ENCODE results near the gene USP25. TPM values are rescaled to one million over a fixed set of nuclear protein-coding genes. Genes with fewer than 3 reads are reported as not detected.

Gene USP25
- total and polyA plus RNA-seq, 2 donors (not counting 1 experiment from before 2014, with no cell fraction given), result 40.6 to 65.7 TPM

DNA sequence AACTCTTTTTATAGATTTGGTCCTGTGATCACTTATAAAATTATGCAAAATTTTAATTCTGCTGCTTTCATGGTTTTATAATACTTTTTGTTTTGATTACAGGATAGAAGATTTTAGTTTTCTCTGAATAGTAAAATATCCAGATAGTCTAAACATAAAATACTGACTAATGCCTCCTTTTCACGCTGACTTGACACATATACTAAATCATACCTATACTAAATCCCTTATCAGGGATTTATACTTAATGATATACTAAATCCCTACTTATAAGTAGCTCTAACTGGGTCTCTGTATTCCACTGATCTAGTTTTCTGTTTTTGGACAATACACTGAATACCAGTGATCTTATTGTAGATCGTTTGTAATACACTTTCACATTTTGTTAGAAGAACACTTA lies 128.0 kb downstream of the USP25 start:
- no peak overlapping the region for H3K9ac ChIP-seq (ENCODE audit: insufficient read depth, low read length)
- H3K4me2 ChIP-seq (ENCODE audit: extremely low read depth, insufficient read depth, low read length), result no peak overlapping the region
- no peaks in the 10 kb centered on the region for H3K36me3 ChIP-seq (ENCODE audit: control insufficient read depth, insufficient read depth, low read length)
- H2AFZ ChIP-seq (ENCODE audit: low read length), result no peak overlapping the region
- no peak overlapping the region for H3K4me3 ChIP-seq (replicated peaks in 1 of 4; ENCODE audit: control extremely low read depth in 1 of 4, insufficient read depth in 1 of 4, low read depth in 3 of 4, low read length in 4 of 4)
- no peak for TF ChIP-seq EZH2 (IDR thresholded peaks at IDR 0.05; ENCODE audit: low read length, missing control alignments)
- TF ChIP-seq, protein P1, sequence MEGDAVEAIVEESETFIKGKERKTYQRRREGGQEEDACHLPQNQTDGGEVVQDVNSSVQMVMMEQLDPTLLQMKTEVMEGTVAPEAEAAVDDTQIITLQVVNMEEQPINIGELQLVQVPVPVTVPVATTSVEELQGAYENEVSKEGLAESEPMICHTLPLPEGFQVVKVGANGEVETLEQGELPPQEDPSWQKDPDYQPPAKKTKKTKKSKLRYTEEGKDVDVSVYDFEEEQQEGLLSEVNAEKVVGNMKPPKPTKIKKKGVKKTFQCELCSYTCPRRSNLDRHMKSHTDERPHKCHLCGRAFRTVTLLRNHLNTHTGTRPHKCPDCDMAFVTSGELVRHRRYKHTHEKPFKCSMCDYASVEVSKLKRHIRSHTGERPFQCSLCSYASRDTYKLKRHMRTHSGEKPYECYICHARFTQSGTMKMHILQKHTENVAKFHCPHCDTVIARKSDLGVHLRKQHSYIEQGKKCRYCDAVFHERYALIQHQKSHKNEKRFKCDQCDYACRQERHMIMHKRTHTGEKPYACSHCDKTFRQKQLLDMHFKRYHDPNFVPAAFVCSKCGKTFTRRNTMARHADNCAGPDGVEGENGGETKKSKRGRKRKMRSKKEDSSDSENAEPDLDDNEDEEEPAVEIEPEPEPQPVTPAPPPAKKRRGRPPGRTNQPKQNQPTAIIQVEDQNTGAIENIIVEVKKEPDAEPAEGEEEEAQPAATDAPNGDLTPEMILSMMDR (conservative IDR thresholded peaks at IDR 0.05 in 1 of 2, IDR thresholded peaks at IDR 0.05 in 1 of 2; ENCODE audit: low read depth in 1 of 2, low read length in 2 of 2), result no peak
- H4K20me1 ChIP-seq (ENCODE audit: control insufficient read depth, extremely low read depth, insufficient read depth, low read length), result no peaks in the 10 kb centered on the region
- H3K27ac ChIP-seq (ENCODE audit: insufficient read depth, low read length), result no peak overlapping the region
- no peaks in the 10 kb centered on the region for H3K79me2 ChIP-seq (ENCODE audit: control insufficient read depth, insufficient read depth, low read length)
- no peaks in the 10 kb centered on the region for H3K9me3 ChIP-seq (ENCODE audit: control insufficient read depth, insufficient read depth, low read depth, low read length)
- no peak for DNase-seq (ENCODE audit: low read depth in 2 of 2)
- no peaks in the 10 kb centered on the region for H3K4me1 ChIP-seq (ENCODE audit: control insufficient read depth, extremely low read depth, insufficient read depth, low read length)
- H3K27me3 ChIP-seq (ENCODE audit: control insufficient read depth, insufficient read depth, low read length), result no peaks in the 10 kb centered on the region

DNA sequence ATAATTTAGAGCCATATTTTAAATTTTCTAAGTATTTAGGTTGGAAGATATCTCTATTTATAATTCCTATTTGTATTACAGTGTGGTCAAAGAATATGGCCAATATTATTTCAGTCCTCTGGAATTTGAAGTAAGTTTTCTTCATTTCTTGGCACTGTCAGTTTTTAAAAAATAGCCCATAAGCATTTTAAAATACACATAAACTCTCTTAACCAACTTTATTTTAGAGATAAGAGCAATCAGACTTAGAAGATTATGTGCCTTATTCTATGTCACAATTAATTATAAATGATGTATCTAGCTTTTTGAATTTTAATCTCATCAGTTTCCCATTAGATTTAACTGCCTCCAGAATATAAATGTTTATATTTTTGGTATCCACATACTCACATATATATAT lies 130.8 kb downstream of the USP25 start:
- no peak for TF ChIP-seq EZH2 (IDR thresholded peaks at IDR 0.05; ENCODE audit: low read length, missing control alignments)
- TF ChIP-seq, protein P1 (conservative IDR thresholded peaks at IDR 0.05 in 1 of 2, IDR thresholded peaks at IDR 0.05 in 1 of 2; ENCODE audit: low read depth in 1 of 2, low read length in 2 of 2), result no peak
- no peaks in the 10 kb centered on the region for H4K20me1 ChIP-seq (ENCODE audit: control insufficient read depth, extremely low read depth, insufficient read depth, low read length)
- no peaks in the 10 kb centered on the region for H3K27me3 ChIP-seq (ENCODE audit: control insufficient read depth, insufficient read depth, low read length)
- H3K27ac ChIP-seq (ENCODE audit: insufficient read depth, low read length), result no peak overlapping the region
- peak in 1 of 2 donors; percentile 7 for DNase-seq (ENCODE audit: low read depth in 2 of 2)
- H3K4me3 ChIP-seq (replicated peaks in 1 of 4; ENCODE audit: control extremely low read depth in 1 of 4, insufficient read depth in 1 of 4, low read depth in 3 of 4, low read length in 4 of 4), result no peak overlapping the region
- H3K9me3 ChIP-seq (ENCODE audit: control insufficient read depth, insufficient read depth, low read depth, low read length), result no peaks in the 10 kb centered on the region
- H3K79me2 ChIP-seq (ENCODE audit: control insufficient read depth, insufficient read depth, low read length), result no peaks in the 10 kb centered on the region
- H3K36me3 ChIP-seq (ENCODE audit: control insufficient read depth, insufficient read depth, low read length), result no peaks in the 10 kb centered on the region
- no peak overlapping the region for H3K4me2 ChIP-seq (ENCODE audit: extremely low read depth, insufficient read depth, low read length)
- H2AFZ ChIP-seq (ENCODE audit: low read length), result no peak overlapping the region
- no peak overlapping the region for H3K9ac ChIP-seq (ENCODE audit: insufficient read depth, low read length)
- H3K4me1 ChIP-seq (ENCODE audit: control insufficient read depth, extremely low read depth, insufficient read depth, low read length), result no peaks in the 10 kb centered on the region

- no peaks in the 10 kb centered on the region for H3K9me3 ChIP-seq (ENCODE audit: control insufficient read depth, insufficient read depth, low read depth, low read length)
- no peaks in the 10 kb centered on the region for H3K4me1 ChIP-seq (ENCODE audit: control insufficient read depth, extremely low read depth, insufficient read depth, low read length)
- no peak overlapping the region for H3K27ac ChIP-seq (ENCODE audit: insufficient read depth, low read length)
- H3K79me2 ChIP-seq (ENCODE audit: control insufficient read depth, insufficient read depth, low read length), result no peaks in the 10 kb centered on the region
- no peaks in the 10 kb centered on the region for H4K20me1 ChIP-seq (ENCODE audit: control insufficient read depth, extremely low read depth, insufficient read depth, low read length)
- DNase-seq (ENCODE audit: low read depth in 2 of 2), result no peak
- no peak overlapping the region for H3K4me3 ChIP-seq (replicated peaks in 1 of 4; ENCODE audit: control extremely low read depth in 1 of 4, insufficient read depth in 1 of 4, low read depth in 3 of 4, low read length in 4 of 4)
- H3K4me2 ChIP-seq (ENCODE audit: extremely low read depth, insufficient read depth, low read length), result no peak overlapping the region
- H3K9ac ChIP-seq (ENCODE audit: insufficient read depth, low read length), result no peak overlapping the region
- no peaks in the 10 kb centered on the region for H3K36me3 ChIP-seq (ENCODE audit: control insufficient read depth, insufficient read depth, low read length)
- H3K27me3 ChIP-seq (ENCODE audit: control insufficient read depth, insufficient read depth, low read length), result no peaks in the 10 kb centered on the region
- no peak overlapping the region for H2AFZ ChIP-seq (ENCODE audit: low read length)
- no peak for TF ChIP-seq EZH2 (IDR thresholded peaks at IDR 0.05; ENCODE audit: low read length, missing control alignments)
- TF ChIP-seq, protein P1 (conservative IDR thresholded peaks at IDR 0.05 in 1 of 2, IDR thresholded peaks at IDR 0.05 in 1 of 2; ENCODE audit: low read depth in 1 of 2, low read length in 2 of 2), result no peak
These were observed 139.2 kb downstream of the USP25 start for GRCh38 chr21:15868940-15869339.
